ENCODE results near the gene ZDHHC8.

Gene ZDHHC8

DNA sequence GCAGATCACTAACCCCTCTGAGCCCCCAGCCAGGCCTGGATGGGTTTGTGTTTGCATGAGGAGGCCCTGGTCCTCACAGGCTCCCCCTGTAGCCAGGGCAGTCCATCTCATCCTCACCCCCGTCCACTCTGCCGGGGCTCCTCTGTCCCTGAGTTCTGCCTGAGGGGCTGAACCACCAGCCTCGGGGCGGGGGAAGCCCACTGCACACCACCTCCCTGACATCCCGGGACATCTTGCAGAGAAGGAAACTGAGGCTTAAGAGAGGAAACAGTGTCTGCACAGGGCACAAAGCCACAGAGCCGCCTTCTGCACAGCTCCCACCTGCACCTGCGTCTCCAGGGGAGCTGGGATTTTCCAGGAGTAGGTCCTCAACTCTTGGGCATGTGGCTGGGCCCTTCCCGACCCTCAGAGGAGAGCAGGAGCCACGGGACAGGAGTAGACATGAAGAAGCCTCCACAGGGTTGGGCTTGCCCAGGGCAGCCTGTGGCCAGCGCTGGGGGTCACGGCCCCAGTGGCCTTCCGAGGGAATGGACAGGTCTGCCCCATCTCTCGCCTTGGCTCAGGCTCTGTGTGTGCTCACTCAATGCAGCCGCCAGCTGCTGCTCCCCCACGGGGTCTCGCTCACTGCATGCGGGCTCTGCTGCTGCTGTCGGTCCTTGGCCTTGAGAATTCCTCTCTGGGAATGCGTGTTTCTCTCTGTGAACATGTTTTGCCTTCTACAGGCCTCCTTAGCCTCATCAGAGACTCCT is 64.7 kb downstream of the ZDHHC8 start:
- no peak overlapping the region for H3K4me3 ChIP-seq (ENCODE audit: low read depth, low read length)
- TF ChIP-seq, protein P1, sequence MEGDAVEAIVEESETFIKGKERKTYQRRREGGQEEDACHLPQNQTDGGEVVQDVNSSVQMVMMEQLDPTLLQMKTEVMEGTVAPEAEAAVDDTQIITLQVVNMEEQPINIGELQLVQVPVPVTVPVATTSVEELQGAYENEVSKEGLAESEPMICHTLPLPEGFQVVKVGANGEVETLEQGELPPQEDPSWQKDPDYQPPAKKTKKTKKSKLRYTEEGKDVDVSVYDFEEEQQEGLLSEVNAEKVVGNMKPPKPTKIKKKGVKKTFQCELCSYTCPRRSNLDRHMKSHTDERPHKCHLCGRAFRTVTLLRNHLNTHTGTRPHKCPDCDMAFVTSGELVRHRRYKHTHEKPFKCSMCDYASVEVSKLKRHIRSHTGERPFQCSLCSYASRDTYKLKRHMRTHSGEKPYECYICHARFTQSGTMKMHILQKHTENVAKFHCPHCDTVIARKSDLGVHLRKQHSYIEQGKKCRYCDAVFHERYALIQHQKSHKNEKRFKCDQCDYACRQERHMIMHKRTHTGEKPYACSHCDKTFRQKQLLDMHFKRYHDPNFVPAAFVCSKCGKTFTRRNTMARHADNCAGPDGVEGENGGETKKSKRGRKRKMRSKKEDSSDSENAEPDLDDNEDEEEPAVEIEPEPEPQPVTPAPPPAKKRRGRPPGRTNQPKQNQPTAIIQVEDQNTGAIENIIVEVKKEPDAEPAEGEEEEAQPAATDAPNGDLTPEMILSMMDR (IDR thresholded peaks at IDR 0.05; ENCODE audit: borderline replicate concordance, insufficient read depth, low read depth, low read length), result no peak

Data from GM12875 (cell line).